GM12878 (cell line): ENCODE data around the gene SLC66A1. TPM values are rescaled to one million over a fixed set of nuclear protein-coding genes. Genes with fewer than 3 reads are reported as not detected.

Experiments
- ATAC-seq: fragments of 200-7000 bp; cut with Tn5 transposase; 3 replicates; pipeline ENCODE4 v1.9.1; 2020; ENCODE audit warnings: mild to moderate bottlenecking, moderate library complexity
- BruUV-seq: library from RNA; stranded (reverse); fragments of 400-500 nt; replicated peaks from 2 replicates; lab custom pipeline; 2021; lab: Mats Ljungman, UMichigan
- CTCF ChIA-PET: fragments of 300-600 bp; sonication (Branson Sonifier 250); formaldehyde crosslinking; extraction: SDS; loops from one replicate; lab custom pipeline; 2021; ENCODE audit warnings: inconsistent platforms; lab: Yijun Ruan, JAX
- POLR2A ChIA-PET: fragments of 350-600 bp; formaldehyde crosslinking; extraction: SDS; loops from one replicate; lab custom pipeline; 2021; ENCODE audit warnings: inconsistent platforms; lab: Charles Lee
- RAD21 ChIA-PET: fragments of 300-600 bp; sonication (Branson Sonifier 250); formaldehyde crosslinking; loops from one replicate; lab custom pipeline; 2023; ENCODE audit warnings: antibody characterized with exemption; ENCODE audit not compliant: unreplicated experiment; lab: Charles Lee
- SMC1A ChIA-PET: fragments of 300-600 bp; sonication (Branson Sonifier 250); formaldehyde crosslinking; loops from one replicate; lab custom pipeline; 2023; ENCODE audit not compliant: unreplicated experiment, uncharacterized antibody; lab: Charles Lee
- DNase-seq: peaks from one replicate; pipeline ENCODE4 v3.0.0-alpha.2; 2011; ENCODE audit warnings: low read depth, low spot score
- FAIRE-seq: peaks from 3 replicates; lab custom pipeline; 2011; peaks lifted over from hg19 to GRCh38; lab: Jason Lieb, UNC
- H2AFZ ChIP-seq: 2 replicates; pipeline ENCODE4 v1.6.0; 2011; ENCODE audit warnings: low read depth, low read length, control low read depth; ENCODE audit not compliant: control insufficient read depth
- H3K27ac ChIP-seq: 2 replicates; pipeline ENCODE4 v1.5.1; 2011; ENCODE audit warnings: control low read depth; ENCODE audit not compliant: control insufficient read depth, insufficient read depth
- H3K27me3 ChIP-seq, 2 experiments: replicated peaks in 1 of 2; 2 replicates each; pipeline versions ENCODE4 v1.6.0 to v1.6.1; 2011; ENCODE audit warnings: low read length in 1 of 2; ENCODE audit not compliant: control insufficient read depth in 2 of 2, insufficient read depth in 2 of 2
- H3K36me3 ChIP-seq, 2 experiments: 2 replicates each; pipeline ENCODE4 v1.5.1; 2011; ENCODE audit warnings: low read length in 1 of 2; ENCODE audit not compliant: control insufficient read depth in 2 of 2, insufficient read depth in 2 of 2
- H3K4me1 ChIP-seq: 2 replicates; pipeline ENCODE4 v1.6.1; 2011; ENCODE audit warnings: mild to moderate bottlenecking, low read length, moderate library complexity, mixed read lengths; ENCODE audit not compliant: control insufficient read depth, insufficient read depth
- H3K4me2 ChIP-seq: 2 replicates; pipeline ENCODE4 v1.6.0; 2011; ENCODE audit warnings: control low read depth; ENCODE audit not compliant: control insufficient read depth, insufficient read depth
- H3K4me3 ChIP-seq: fragments of 200-600 bp; sonication (generic); 2 replicates; pipeline ENCODE4 v1.5.1; 2016
- H3K79me2 ChIP-seq: 2 replicates; pipeline ENCODE4 v1.6.0; 2011; ENCODE audit warnings: low read length; ENCODE audit not compliant: control insufficient read depth, insufficient read depth
- H3K9ac ChIP-seq: 2 replicates; pipeline ENCODE4 v1.8.0; 2011; ENCODE audit warnings: low read length, control low read depth, mixed read lengths; ENCODE audit not compliant: control insufficient read depth, insufficient read depth
- H3K9me3 ChIP-seq: replicated peaks from 3 replicates; pipeline ENCODE4 v1.5.1; 2011; ENCODE audit warnings: mild to moderate bottlenecking, low read length; ENCODE audit not compliant: control insufficient read depth, insufficient read depth
- H4K20me1 ChIP-seq: 2 replicates; pipeline ENCODE4 v1.6.0; 2011; ENCODE audit not compliant: control insufficient read depth, insufficient read depth
- CBFB ChIP-seq: IDR thresholded peaks from 2 replicates; pipeline ENCODE4 v1.6.1; 2016; ENCODE audit warnings: antibody characterized with exemption, low read depth
- CHD4 ChIP-seq: fragments of 200-600 bp; sonication (generic); IDR thresholded peaks from 2 replicates; pipeline ENCODE4 v1.6.1; 2016; ENCODE audit warnings: mild to moderate bottlenecking
- IKZF2 ChIP-seq, 2 experiments: fragments of 450-650 bp; IDR thresholded peaks; 2 replicates each; pipeline ENCODE4 v1.6.1; 2017; ENCODE audit warnings: mild to moderate bottlenecking in 2 of 2, moderate library complexity in 2 of 2
- NFXL1 ChIP-seq: fragments of 450-650 bp; IDR thresholded peaks from 2 replicates; pipeline ENCODE4 v1.6.1; 2017; ENCODE audit warnings: antibody characterized with exemption, mild to moderate bottlenecking, borderline replicate concordance
- POLR2A ChIP-seq: IDR thresholded peaks from 2 replicates; pipeline ENCODE4 v1.6.1; 2011; ENCODE audit warnings: low read depth, mild to moderate bottlenecking, low read length
- SP1 ChIP-seq: IDR thresholded peaks from one replicate; pipeline ENCODE4 v1.6.1; 2011; ENCODE audit warnings: low read depth, low read length
- SPI1 ChIP-seq: IDR thresholded peaks from 2 replicates; pipeline ENCODE4 v1.6.1; 2011; ENCODE audit warnings: low read depth, mild to moderate bottlenecking, low read length, moderate library complexity, borderline replicate concordance; ENCODE audit not compliant: insufficient read depth
- WGBS: methylation state at CpG from one replicate; pipeline ENCODE4 v1.1.6; 2016; ENCODE audit warnings: low lambda C conversion rate; ENCODE audit not compliant: insufficient replicate concordance, insufficient coverage; ENCODE audit errors: missing lambda C conversion rate; 5-methylcytosine and 5-hydroxymethylcytosine counted together
- in situ Hi-C: fragments of 300-500 bp; cut with MboI; formaldehyde crosslinking; loops from 9 replicates; pipeline ENCODE4 v1.14.3; 2018; ENCODE audit warnings: mixed read lengths
- intact Hi-C: fragments of 100-400 bp; cut with micrococcal nuclease; formaldehyde crosslinking; loops from one replicate; pipeline ENCODE4 v1.14.2; 2022; ENCODE audit not compliant: unreplicated experiment
- polyA plus RNA-seq, 11 experiments: library from polyadenylated mRNA; depleted of rRNA in 4 of 11; unstranded in 6 of 11; stranded (reverse) in 5 of 11; fragments of >200 nt; fragmentation: Nextera tagmentation in 4 of 11; fragmentation: Illumina TruSeq in 1 of 11; extraction: Ambion mirVana in 4 of 11; extraction: Trizol in 1 of 11; gene quantifications; 1 replicate in 1 of 11; 2 replicates in 10 of 11; pipeline versions ENCODE4 v1.2.1 to v1.2.3, GENCODE V29; 2011 to 2016; ENCODE audit warnings: inconsistent platforms in 2 of 11, missing spikeins in 2 of 11, low read depth in 1 of 11
- total RNA-seq, 4 experiments: library from RNA; depleted of rRNA in 3 of 4; stranded (reverse); fragments of >200 nt in 3 of 4; fragmentation: Illumina TruSeq in 1 of 4; extraction: Trizol in 1 of 4; gene quantifications; 2 replicates each; pipeline versions ENCODE4 v1.2.1 to v1.2.3, GENCODE V29; 2013 to 2021

The SLC66A1 gene
- total and polyA plus RNA-seq, 10 of the 15 experiments (the other 5 are each of a cell fraction or from before 2014, with no cell fraction given), result 0.58 to 22.0 (median 10.2) TPM

- peaks cover 20 to 26% of the 10 kb centered on the region in 2 experiments; a peak in 3 of 4 replicates for H3K36me3 ChIP-seq
- in situ Hi-C loops, result loop anchor here (5.0 kb wide), 1 partner anchor 240 kb away; no protein-coding TSS in a partner anchor
- intact Hi-C loops, result no loop called here
Observed at GRCh38 chr1:19342062-19342750, 30.1 kb downstream of the SLC66A1 start.

GRCh38 chr1:19342894-19343616, 30.9 kb downstream of the SLC66A1 start:
- FAIRE-seq, result no peak
- H3K36me3 ChIP-seq, result peaks cover 25 to 29% of the 10 kb centered on the region in 2 experiments
- BruUV-seq, result no TSS peak
- CTCF ChIA-PET, result interaction anchor here (0.5 to 3.2 kb wide), 6 partner anchors 10 to 418 kb away, joined by 3 to 12 read pairs (median 5); no protein-coding TSS in a partner anchor
- H3K27ac ChIP-seq, result no peak overlapping the region
- 93% methylated on average over 33 of the region's 33 CpGs for WGBS
- H2AFZ ChIP-seq, result no peak overlapping the region
- POLR2A ChIA-PET, result no interaction called here
- TF ChIP-seq SPI1 (no peak), POLR2A (peak; percentile 12; the same call in 1 of the 2 replicates)
- in situ Hi-C loops (loop anchor here (5.0 kb wide), 1 partner anchor 239 kb away; no protein-coding TSS in a partner anchor), intact Hi-C loops (no loop called here)
- no peaks in the 10 kb centered on the region for H3K79me2 ChIP-seq
- ATAC-seq, result no peak
- H3K4me1 ChIP-seq, result no peaks in the 10 kb centered on the region
- H3K9ac ChIP-seq, result no peak overlapping the region
- H3K27me3 ChIP-seq, result no peaks in the 10 kb centered on the region
- H3K9me3 ChIP-seq, result no peaks in the 10 kb centered on the region
- RAD21 ChIA-PET, result interaction anchor here (1.5 kb wide), 1 partner anchor 239 kb away, joined by 4 read pairs; no protein-coding TSS in a partner anchor
- DNase-seq, result no peak
- no peaks in the 10 kb centered on the region for H4K20me1 ChIP-seq
- H3K4me3 ChIP-seq, result no peak overlapping the region
- SMC1A ChIA-PET, result interaction anchor here (1.2 kb wide), 1 partner anchor 238 kb away, joined by 3 read pairs; no protein-coding TSS in a partner anchor
- H3K4me2 ChIP-seq, result no peak overlapping the region

More at GRCh38 chr1:19342062-19342750, 30.1 kb downstream of the SLC66A1 start:
- TF ChIP-seq SP1, result no peak
- no peak for TF ChIP-seq CHD4
- TF ChIP-seq CBFB, result no peak
- no peak for TF ChIP-seq NFXL1
- TF ChIP-seq IKZF2 (IDR thresholded peaks at IDR 0.05), result no peak
- ChIA-PET POLR2A (no interaction called here), RAD21 (interaction anchor here (1.5 kb wide), 1 partner anchor 240 kb away, joined by 4 read pairs; no protein-coding TSS in a partner anchor), SMC1A (interaction anchor here (0.6 kb wide), 1 partner anchor 21 kb away, joined by 3 read pairs; no protein-coding TSS in a partner anchor), CTCF (interaction anchor here (0.6 to 3.2 kb wide), 5 partner anchors 11 to 309 kb away, joined by 3 to 12 read pairs (median 3); no protein-coding TSS in a partner anchor)
- Histone ChIP-seq H3K79me2 (no peaks in the 10 kb centered on the region), H3K27me3 (no peaks in the 10 kb centered on the region), H3K9ac (no peak overlapping the region), H3K9me3 (no peaks in the 10 kb centered on the region), H3K27ac (no peak overlapping the region), H3K4me2 (no peak overlapping the region), H3K4me1 (no peaks in the 10 kb centered on the region), H3K4me3 (no peak overlapping the region), H2AFZ (no peak overlapping the region), H4K20me1 (no peaks in the 10 kb centered on the region)
- 93% methylated on average over 26 of the region's 27 CpGs for WGBS
- DNase-seq (no peak), FAIRE-seq (no peak), ATAC-seq (no peak)
- no TSS peak for BruUV-seq
